Mesendoderm (in vitro differentiated cells): ENCODE measurements around the gene RASA2.

ENCODE experiments used
- DNase-seq: peaks from one replicate; pipeline ENCODE4 v3.0.0; 2013
- H2AK5ac ChIP-seq: 2 replicates; pipeline ENCODE4 v1.6.1; 2013; ENCODE audit warnings: low read length, inconsistent platforms
- H2BK120ac ChIP-seq: 2 replicates; pipeline ENCODE4 v1.6.1; 2013; ENCODE audit warnings: low read depth, mild to moderate bottlenecking, low read length, moderate library complexity, mixed read lengths
- H2BK15ac ChIP-seq: replicated peaks from 2 replicates; pipeline ENCODE4 v1.6.1; 2013; ENCODE audit warnings: low read depth, mild to moderate bottlenecking, moderate library complexity
- H2BK5ac ChIP-seq: 2 replicates; pipeline ENCODE4 v1.6.1; 2013; ENCODE audit warnings: low read length, inconsistent platforms
- H3K18ac ChIP-seq: 2 replicates; pipeline ENCODE4 v1.6.1; 2013; ENCODE audit warnings: mild to moderate bottlenecking, low read length, mixed read lengths
- H3K23ac ChIP-seq: one replicate; pipeline ENCODE4 v1.6.1; 2013; ENCODE audit warnings: low read length
- H3K27ac ChIP-seq: 2 replicates; pipeline ENCODE4 v1.5.1; 2013; ENCODE audit warnings: low read depth, mild to moderate bottlenecking, inconsistent platforms, low read length, moderate library complexity
- H3K27me3 ChIP-seq: 2 replicates; pipeline ENCODE4 v1.6.1; 2013; ENCODE audit warnings: low read length, control low read depth, mild to moderate bottlenecking, inconsistent platforms; ENCODE audit not compliant: insufficient read depth, poor library complexity
- H3K36me3 ChIP-seq: 2 replicates; pipeline ENCODE4 v1.6.1; 2013; ENCODE audit warnings: low read length, inconsistent platforms; ENCODE audit not compliant: control insufficient read depth, insufficient read depth
- H3K4ac ChIP-seq: one replicate; pipeline ENCODE4 v1.6.1; 2013; ENCODE audit warnings: low read depth, mild to moderate bottlenecking, low read length, moderate library complexity
- H3K4me1 ChIP-seq: 2 replicates; pipeline ENCODE4 v1.6.1; 2013; ENCODE audit warnings: low read depth, low read length, inconsistent platforms; ENCODE audit not compliant: control insufficient read depth
- H3K4me2 ChIP-seq: 2 replicates; pipeline ENCODE4 v1.6.1; 2013; ENCODE audit warnings: low read length
- H3K4me3 ChIP-seq: 2 replicates; pipeline ENCODE4 v1.5.1; 2013; ENCODE audit warnings: mild to moderate bottlenecking, low read length
- H3K56ac ChIP-seq: one replicate; pipeline ENCODE4 v1.6.1; 2013; ENCODE audit warnings: low read length
- H3K79me1 ChIP-seq: 2 replicates; pipeline ENCODE4 v1.6.1; 2013; ENCODE audit warnings: low read length, inconsistent platforms
- H3K79me2 ChIP-seq: 2 replicates; pipeline ENCODE4 v1.6.1; 2013; ENCODE audit warnings: mild to moderate bottlenecking, low read length; ENCODE audit not compliant: control insufficient read depth, insufficient read depth
- H3K9ac ChIP-seq: 2 replicates; pipeline ENCODE4 v1.6.1; 2013; ENCODE audit warnings: low read length, inconsistent platforms
- H4K5ac ChIP-seq: one replicate; pipeline ENCODE4 v1.6.1; 2013; ENCODE audit warnings: low read length
- H4K8ac ChIP-seq: one replicate; pipeline ENCODE4 v1.6.1; 2013; ENCODE audit warnings: low read depth, mild to moderate bottlenecking, control low read depth, low read length, moderate library complexity
- WGBS: extraction: QIAGEN DNeasy Blood & Tissue Kit; methylation state at CpG from one replicate; pipeline ENCODE4 v1.1.7; 2013; ENCODE audit warnings: low lambda C conversion rate, missing lambda C conversion rate; ENCODE audit not compliant: insufficient coverage; ENCODE audit errors: extremely low coverage; 5-methylcytosine and 5-hydroxymethylcytosine counted together

RASA2 gene

GRCh38 chr3:141500397-141500796 lies 13.6 kb downstream of the RASA2 start:
- H3K18ac ChIP-seq, result no peak overlapping the region
- no peak overlapping the region for H3K23ac ChIP-seq
- no peak overlapping the region for H3K56ac ChIP-seq
- no peak overlapping the region for H3K4ac ChIP-seq
- H3K27ac ChIP-seq, result no peak overlapping the region
- no peak overlapping the region for H4K8ac ChIP-seq
- H2AK5ac ChIP-seq, result no peak overlapping the region
- H3K4me3 ChIP-seq, result no peak overlapping the region
- no peak overlapping the region for H2BK5ac ChIP-seq
- no peaks in the 10 kb centered on the region for H3K4me1 ChIP-seq
- no peak overlapping the region for H3K4me2 ChIP-seq
- peaks cover 2% of the 10 kb centered on the region for H3K27me3 ChIP-seq
- peaks cover 8% of the 10 kb centered on the region for H3K79me2 ChIP-seq
- H3K79me1 ChIP-seq, result peaks cover 16% of the 10 kb centered on the region
- H2BK120ac ChIP-seq, result no peak overlapping the region
- DNase-seq, result no peak
- H3K9ac ChIP-seq, result no peak overlapping the region
- no peak overlapping the region for H4K5ac ChIP-seq
- no CpG with 5 or more reads among the region's 1 CpG for WGBS
- no peak overlapping the region for H2BK15ac ChIP-seq
- H3K36me3 ChIP-seq, result no peaks in the 10 kb centered on the region

GRCh38 chr3:141505166-141505565 lies 18.3 kb downstream of the RASA2 start:
- no peaks in the 10 kb centered on the region for H3K4me1 ChIP-seq
- no peaks in the 10 kb centered on the region for H3K36me3 ChIP-seq
- H2AK5ac ChIP-seq, result no peak overlapping the region
- H3K4me3 ChIP-seq, result no peak overlapping the region
- WGBS, result no CpG with 5 or more reads among the region's 3 CpGs
- H2BK120ac ChIP-seq, result no peak overlapping the region
- no peak overlapping the region for H2BK5ac ChIP-seq
- H4K8ac ChIP-seq, result no peak overlapping the region
- no peak overlapping the region for H4K5ac ChIP-seq
- H3K4me2 ChIP-seq, result no peak overlapping the region
- DNase-seq, result no peak
- H2BK15ac ChIP-seq, result no peak overlapping the region
- H3K27me3 ChIP-seq, result peaks cover 2% of the 10 kb centered on the region
- H3K23ac ChIP-seq, result no peak overlapping the region
- H3K4ac ChIP-seq, result no peak overlapping the region
- H3K79me1 ChIP-seq, result peaks cover 14% of the 10 kb centered on the region
- no peak overlapping the region for H3K27ac ChIP-seq
- H3K18ac ChIP-seq, result no peak overlapping the region
- peaks cover 5% of the 10 kb centered on the region for H3K79me2 ChIP-seq
- no peak overlapping the region for H3K56ac ChIP-seq
- no peak overlapping the region for H3K9ac ChIP-seq

GRCh38 chr3:141506071-141506470 lies 19.2 kb downstream of the RASA2 start:
- WGBS, result no CpG with 5 or more reads among the region's 3 CpGs
- no peak overlapping the region for H2BK15ac ChIP-seq
- H2BK5ac ChIP-seq, result no peak overlapping the region
- no peak overlapping the region for H3K23ac ChIP-seq
- H4K5ac ChIP-seq, result no peak overlapping the region
- no peak for DNase-seq
- H3K27ac ChIP-seq, result no peak overlapping the region
- H4K8ac ChIP-seq, result no peak overlapping the region
- no peak overlapping the region for H3K4me2 ChIP-seq
- H3K4me1 ChIP-seq, result no peaks in the 10 kb centered on the region
- peaks cover 15% of the 10 kb centered on the region for H3K79me1 ChIP-seq
- H3K36me3 ChIP-seq, result no peaks in the 10 kb centered on the region
- H3K4ac ChIP-seq, result no peak overlapping the region
- no peak overlapping the region for H3K4me3 ChIP-seq
- peaks cover 2% of the 10 kb centered on the region for H3K27me3 ChIP-seq
- H3K79me2 ChIP-seq, result peaks cover 5% of the 10 kb centered on the region
- H3K56ac ChIP-seq, result no peak overlapping the region
- no peak overlapping the region for H2AK5ac ChIP-seq
- H2BK120ac ChIP-seq, result no peak overlapping the region
- H3K18ac ChIP-seq, result no peak overlapping the region
- H3K9ac ChIP-seq, result no peak overlapping the region

- Histone ChIP-seq H3K27ac (no peak overlapping the region), H2BK15ac (no peak overlapping the region), H4K8ac (no peak overlapping the region), H3K4me2 (no peak overlapping the region), H3K27me3 (peaks cover 2% of the 10 kb centered on the region), H3K79me1 (peaks cover 16% of the 10 kb centered on the region), H3K23ac (no peak overlapping the region), H3K36me3 (no peaks in the 10 kb centered on the region), H2BK5ac (no peak overlapping the region), H2BK120ac (no peak overlapping the region), H3K79me2 (peaks cover 5% of the 10 kb centered on the region), H3K4me1 (no peaks in the 10 kb centered on the region), H3K18ac (no peak overlapping the region), H3K4ac (no peak overlapping the region), H3K9ac (no peak overlapping the region), H3K4me3 (no peak overlapping the region), H3K56ac (no peak overlapping the region), H2AK5ac (no peak overlapping the region), H4K5ac (no peak overlapping the region)
- DNase-seq, result no peak
- WGBS, result no CpG with 5 or more reads among the region's 3 CpGs
These were observed 20.7 kb downstream of the RASA2 start for GRCh38 chr3:141507392-141508066.

GRCh38 chr3:141508067-141508436 lies 21.2 kb downstream of the RASA2 start:
- Histone ChIP-seq H2BK120ac (no peak overlapping the region), H3K18ac (no peak overlapping the region), H4K8ac (no peak overlapping the region), H3K79me1 (peaks cover 14% of the 10 kb centered on the region), H3K4ac (no peak overlapping the region), H3K9ac (no peak overlapping the region), H3K27me3 (peaks cover 2% of the 10 kb centered on the region), H4K5ac (no peak overlapping the region), H3K4me3 (no peak overlapping the region), H2BK5ac (no peak overlapping the region), H2AK5ac (no peak overlapping the region), H3K56ac (no peak overlapping the region), H3K23ac (no peak overlapping the region), H3K27ac (no peak overlapping the region), H3K36me3 (no peaks in the 10 kb centered on the region), H3K79me2 (peaks cover 5% of the 10 kb centered on the region), H2BK15ac (no peak overlapping the region), H3K4me2 (no peak overlapping the region), H3K4me1 (no peaks in the 10 kb centered on the region)
- DNase-seq, result no peak
- no CpG with 5 or more reads among the region's 3 CpGs for WGBS

- Histone ChIP-seq H3K79me2 (no peaks in the 10 kb centered on the region), H3K23ac (no peak overlapping the region), H3K79me1 (peaks cover 3% of the 10 kb centered on the region), H3K56ac (no peak overlapping the region), H3K4me1 (no peaks in the 10 kb centered on the region), H3K4me3 (no peak overlapping the region), H4K5ac (no peak overlapping the region), H2AK5ac (no peak overlapping the region), H2BK15ac (no peak overlapping the region), H3K4ac (no peak overlapping the region), H2BK120ac (no peak overlapping the region), H3K9ac (no peak overlapping the region), H3K27me3 (no peaks in the 10 kb centered on the region), H2BK5ac (no peak overlapping the region), H3K36me3 (no peaks in the 10 kb centered on the region), H3K27ac (no peak overlapping the region), H4K8ac (no peak overlapping the region), H3K18ac (no peak overlapping the region), H3K4me2 (no peak overlapping the region)
- no peak for DNase-seq
- no CpG with 5 or more reads among the region's 4 CpGs for WGBS
These were observed 24.5 kb downstream of the RASA2 start for GRCh38 chr3:141511361-141511760.
